Ascending aorta (tissue), 2 donors: ENCODE results near the gene DDR2. TPM values are rescaled to one million over a fixed set of nuclear protein-coding genes. Genes with fewer than 3 reads are reported as not detected.
A peak's percentile ranks its signal among the peaks of the same experiment; 100 is the strongest.

ENCODE experiments used
- DNase-seq, 2 donors: peaks; one replicate each; pipeline ENCODE4 v3.0.0-alpha.2; 2019; ENCODE audit warnings: low spot score in 2 of 2
- H3K27ac ChIP-seq, 2 donors: fragments of 200-600 bp; sonication (generic); one replicate each; pipeline ENCODE4 v1.5.1; 2016 to 2017; ENCODE audit warnings: mild to moderate bottlenecking in 1 of 2
- H3K27me3 ChIP-seq: fragments of 200-600 bp; sonication (generic); one replicate; pipeline ENCODE4 v1.5.1; 2017
- H3K36me3 ChIP-seq, 2 donors: fragments of 200-600 bp; sonication (generic); one replicate each; pipeline ENCODE4 v1.5.1; 2016
- H3K4me1 ChIP-seq, 2 donors: fragments of 200-600 bp; sonication (generic); one replicate each; pipeline ENCODE4 v1.5.1; 2016 to 2017; ENCODE audit warnings: mild to moderate bottlenecking in 1 of 2
- H3K4me3 ChIP-seq, 2 donors: fragments of 200-600 bp; sonication (generic); one replicate each; pipeline ENCODE4 v1.5.1; 2016 to 2017; ENCODE audit warnings: mild to moderate bottlenecking in 1 of 2
- H3K9me3 ChIP-seq, 2 donors: fragments of 200-600 bp; sonication (generic); one replicate each; pipeline ENCODE4 v1.5.1; 2016
- intact Hi-C: fragments of 100-400 bp; cut with DNase I; formaldehyde crosslinking; loops from one replicate; pipeline ENCODE4 v1.15.1; 2023
- total RNA-seq: library from RNA; depleted of rRNA; stranded (reverse); fragments of >200 nt; gene quantifications from one replicate; pipeline ENCODE4 v1.1.0, GENCODE V29; 2016
- TF ChIP-seq, protein P1 (sequence below), 3 experiments: fragments of 200-600 bp in 2 of 3; fragments of 450-650 bp in 1 of 3; sonication (generic) in 2 of 3; IDR thresholded peaks; one replicate each; pipeline ENCODE4 v1.5.1; 2016 to 2019; ENCODE audit warnings: antibody characterized with exemption in 3 of 3, mild to moderate bottlenecking in 1 of 3, moderate library complexity in 1 of 3

DDR2 gene
- total RNA-seq, 1 donor from 2014 or later, result 77.9 TPM

DNA sequence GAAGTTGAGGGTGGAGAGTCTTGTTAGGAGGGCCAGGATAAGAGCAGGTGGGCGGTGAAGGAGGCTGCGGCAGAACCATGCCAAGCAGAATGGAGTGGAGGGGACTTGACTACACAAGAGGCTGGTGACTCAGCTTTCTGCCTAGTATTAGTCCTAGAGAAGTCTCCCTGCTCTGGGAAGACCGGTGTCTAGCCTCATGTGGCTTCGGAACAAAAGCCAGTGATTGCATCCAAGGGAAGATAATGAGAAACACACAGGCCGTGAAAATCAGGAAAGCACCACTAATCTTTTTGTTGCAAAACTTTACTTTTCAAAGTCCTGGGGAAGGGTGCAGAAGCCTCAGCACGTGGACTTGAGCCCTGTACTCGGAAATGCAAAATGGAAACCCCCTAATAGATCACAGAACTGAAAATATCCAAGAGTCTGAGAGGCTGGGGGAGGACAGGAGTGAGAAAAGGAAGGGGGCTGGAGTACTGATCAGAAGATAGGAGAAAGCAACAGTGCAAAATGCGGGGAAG lies 31.4 kb downstream of the DDR2 start:
- H3K27ac ChIP-seq, result no peak overlapping the region

DNA sequence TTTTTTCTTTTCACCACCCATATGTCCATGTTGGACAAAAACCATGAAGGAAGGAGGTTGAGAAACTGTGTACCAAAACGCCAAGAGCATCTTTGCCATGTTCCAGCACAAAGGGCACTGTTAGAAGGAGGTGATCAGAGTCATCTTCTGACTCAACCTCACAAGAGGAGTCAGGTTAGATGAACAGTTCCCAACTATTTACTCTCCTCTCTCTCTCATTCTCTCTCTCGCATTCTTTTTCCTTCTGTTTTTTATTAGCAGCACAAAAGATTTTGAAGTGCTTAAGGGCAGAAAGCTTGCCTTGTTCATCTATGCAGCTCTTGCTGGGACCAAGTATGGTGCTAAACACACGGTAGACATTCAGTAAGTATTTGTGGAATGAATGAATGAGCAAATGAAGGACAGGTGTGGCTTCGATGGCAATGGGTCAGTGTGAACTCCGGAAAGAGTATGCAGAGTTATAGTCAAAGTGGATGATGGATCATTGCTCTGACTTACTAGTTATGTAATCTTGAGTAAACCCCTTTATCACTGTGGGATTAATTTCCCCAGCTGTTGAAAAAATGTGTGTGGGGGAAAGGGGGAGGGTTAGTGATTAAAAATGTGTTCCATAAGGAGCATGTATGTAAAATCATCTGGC lies 33.9 kb downstream of the DDR2 start:
- Histone ChIP-seq H3K27me3 (no peaks in the 10 kb centered on the region), H3K36me3 (no peaks in the 10 kb centered on the region), H3K4me1 (peaks cover 0 to 8% of the 10 kb centered on the region in 2 donors), H3K27ac (no peak overlapping the region), H3K4me3 (no peak overlapping the region), H3K9me3 (no peaks in the 10 kb centered on the region)
- no peak for DNase-seq
- TF ChIP-seq, protein P1, sequence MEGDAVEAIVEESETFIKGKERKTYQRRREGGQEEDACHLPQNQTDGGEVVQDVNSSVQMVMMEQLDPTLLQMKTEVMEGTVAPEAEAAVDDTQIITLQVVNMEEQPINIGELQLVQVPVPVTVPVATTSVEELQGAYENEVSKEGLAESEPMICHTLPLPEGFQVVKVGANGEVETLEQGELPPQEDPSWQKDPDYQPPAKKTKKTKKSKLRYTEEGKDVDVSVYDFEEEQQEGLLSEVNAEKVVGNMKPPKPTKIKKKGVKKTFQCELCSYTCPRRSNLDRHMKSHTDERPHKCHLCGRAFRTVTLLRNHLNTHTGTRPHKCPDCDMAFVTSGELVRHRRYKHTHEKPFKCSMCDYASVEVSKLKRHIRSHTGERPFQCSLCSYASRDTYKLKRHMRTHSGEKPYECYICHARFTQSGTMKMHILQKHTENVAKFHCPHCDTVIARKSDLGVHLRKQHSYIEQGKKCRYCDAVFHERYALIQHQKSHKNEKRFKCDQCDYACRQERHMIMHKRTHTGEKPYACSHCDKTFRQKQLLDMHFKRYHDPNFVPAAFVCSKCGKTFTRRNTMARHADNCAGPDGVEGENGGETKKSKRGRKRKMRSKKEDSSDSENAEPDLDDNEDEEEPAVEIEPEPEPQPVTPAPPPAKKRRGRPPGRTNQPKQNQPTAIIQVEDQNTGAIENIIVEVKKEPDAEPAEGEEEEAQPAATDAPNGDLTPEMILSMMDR (IDR thresholded peaks at IDR 0.05), result no peak
- intact Hi-C loops, result no loop called here

More for the DNA sequence above, 31.4 kb downstream of the DDR2 start:
- peak in 1 of 2 donors; percentile 73 for DNase-seq
- intact Hi-C loops, result loop anchor here (5.0 kb wide), 1 partner anchor 34 kb away; no protein-coding TSS in a partner anchor
- no peak overlapping the region for H3K4me3 ChIP-seq
- H3K27me3 ChIP-seq, result no peaks in the 10 kb centered on the region
- TF ChIP-seq, protein P1 (IDR thresholded peaks at IDR 0.05), result no peak
- peaks cover 0 to 7% of the 10 kb centered on the region in 2 donors for H3K36me3 ChIP-seq
- H3K9me3 ChIP-seq, result no peaks in the 10 kb centered on the region
- H3K4me1 ChIP-seq, result no peaks in the 10 kb centered on the region

DNA sequence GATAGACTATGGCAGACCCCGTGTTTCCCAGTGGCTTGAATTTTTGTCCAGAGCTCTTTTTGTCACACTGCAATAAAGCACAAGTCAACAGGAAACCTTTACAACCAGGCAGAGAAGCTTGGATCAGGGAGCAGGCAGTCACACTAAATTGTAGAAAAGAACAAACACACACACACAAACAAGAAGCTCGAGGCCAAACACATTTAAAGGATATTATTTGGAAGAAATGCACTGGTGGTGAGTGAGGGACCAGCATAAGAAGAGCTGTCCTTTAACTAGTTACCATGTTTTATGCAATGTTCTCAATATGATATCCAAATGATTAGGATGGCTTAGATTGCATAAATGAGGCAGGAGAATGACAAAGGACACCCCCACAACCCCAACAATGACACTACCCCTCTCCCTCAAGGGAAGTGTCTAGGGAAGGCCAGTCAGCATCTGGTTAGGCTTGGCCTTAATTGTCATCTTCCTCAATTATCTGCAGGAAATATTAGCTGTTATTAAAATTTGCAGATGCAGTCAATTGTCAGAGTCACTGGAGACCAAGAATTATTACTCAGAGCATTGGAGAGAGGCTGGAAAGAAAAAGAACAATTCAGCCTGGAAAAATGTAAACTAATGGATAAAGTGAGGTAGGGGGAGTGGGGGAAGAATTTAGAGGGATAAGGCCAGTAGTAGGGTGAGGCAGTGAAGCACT lies 35.3 kb downstream of the DDR2 start:
- no peaks in the 10 kb centered on the region for H3K9me3 ChIP-seq
- no peak for DNase-seq
- TF ChIP-seq, protein P1 (IDR thresholded peaks at IDR 0.05), result no peak
- no peak overlapping the region for H3K27ac ChIP-seq
- H3K36me3 ChIP-seq, result no peaks in the 10 kb centered on the region
- H3K27me3 ChIP-seq, result no peaks in the 10 kb centered on the region
- no peak overlapping the region for H3K4me3 ChIP-seq
- H3K4me1 ChIP-seq, result peaks cover 2 to 16% of the 10 kb centered on the region in 2 donors
- intact Hi-C loops, result no loop called here

DNA sequence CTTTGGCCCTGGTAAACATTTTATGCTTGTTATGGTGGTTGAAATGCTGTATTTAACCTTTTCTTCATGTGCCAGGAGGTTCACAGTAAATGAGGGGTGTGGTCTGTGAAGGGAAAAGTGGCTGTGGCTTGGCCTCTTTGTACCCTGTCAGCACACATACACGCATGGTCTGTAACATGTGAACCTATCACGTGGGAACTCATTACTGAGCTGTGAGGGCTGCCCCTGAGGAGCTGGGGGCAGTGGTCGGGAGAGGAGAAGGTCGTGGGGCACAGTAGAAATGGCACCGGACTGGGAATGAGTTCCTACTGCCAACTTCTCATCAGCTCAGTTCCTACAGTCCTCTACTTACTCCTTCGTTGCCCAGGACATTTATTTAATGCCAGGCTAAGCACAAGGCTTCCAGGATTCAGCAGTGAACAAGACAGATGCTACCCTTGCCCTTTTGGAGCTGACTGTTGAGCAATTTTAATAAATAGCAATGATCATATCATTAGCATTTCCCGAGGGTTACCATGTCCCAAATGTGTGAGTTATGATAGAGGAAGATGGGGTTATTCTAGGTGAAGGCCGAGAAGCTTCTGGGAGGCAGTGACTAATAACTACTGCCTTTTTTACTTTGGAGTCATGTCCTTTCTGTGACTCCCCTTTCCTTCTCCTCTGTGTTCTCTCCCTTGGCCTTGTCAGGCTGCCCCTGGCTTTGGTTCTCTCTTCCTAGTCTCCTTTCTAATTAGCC lies 38.8 kb downstream of the DDR2 start:
- TF ChIP-seq, protein P1 (IDR thresholded peaks at IDR 0.05), result no peak
- peak overlapping the region; percentile 74 to 78 for H3K27ac ChIP-seq

DNA sequence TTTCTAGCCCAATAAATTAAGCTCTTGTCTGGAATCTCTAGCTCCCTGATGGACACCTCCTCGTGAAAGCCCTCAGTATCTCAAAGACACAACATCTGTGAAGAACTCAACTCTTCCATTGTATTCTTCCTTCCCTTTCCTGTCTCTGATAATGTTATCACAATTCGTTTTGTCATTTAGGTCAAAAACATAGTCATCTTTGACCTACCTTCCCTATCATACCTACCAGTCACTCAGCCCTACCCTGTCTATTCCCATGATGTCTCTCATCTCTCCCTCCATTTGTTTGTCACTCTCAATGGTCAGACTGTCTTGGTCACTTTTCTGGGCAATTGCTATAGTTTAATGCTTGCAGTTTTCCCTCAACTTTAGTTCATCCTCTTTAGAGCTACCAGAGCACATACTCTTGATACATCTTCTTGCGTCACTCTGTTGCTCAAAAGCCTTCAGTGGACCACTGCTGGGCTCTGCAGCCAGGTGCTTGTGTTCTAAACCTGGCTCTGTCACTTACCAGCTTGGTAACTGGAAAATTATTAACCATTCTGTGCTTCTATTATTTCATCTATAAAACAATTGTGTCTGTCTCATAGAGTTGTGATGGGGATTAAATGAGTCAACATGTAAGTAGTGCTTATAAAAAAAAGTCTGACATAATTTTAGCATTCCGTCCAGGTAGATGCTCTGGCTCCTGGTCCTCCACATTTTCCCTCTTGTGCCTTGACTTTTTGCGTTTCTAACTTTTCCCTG lies 39.6 kb downstream of the DDR2 start:
- TF ChIP-seq, protein P1 (IDR thresholded peaks at IDR 0.05), result no peak
- H3K4me1 ChIP-seq, result peaks cover 2 to 25% of the 10 kb centered on the region in 2 donors
- no peak overlapping the region for H3K4me3 ChIP-seq
- H3K9me3 ChIP-seq, result no peaks in the 10 kb centered on the region
- peak overlapping the region; percentile 74 to 78 for H3K27ac ChIP-seq
- no peaks in the 10 kb centered on the region for H3K27me3 ChIP-seq
- no peak for DNase-seq
- intact Hi-C loops, result loop anchor here (2.0 to 5.0 kb wide), 3 partner anchors 19 to 50 kb away; partner anchors contain the start of gene DDR2
- H3K36me3 ChIP-seq, result no peaks in the 10 kb centered on the region

More for the DNA sequence above, 38.8 kb downstream of the DDR2 start:
- Histone ChIP-seq H3K27me3 (no peaks in the 10 kb centered on the region), H3K4me1 (peaks cover 2 to 21% of the 10 kb centered on the region in 2 donors), H3K9me3 (no peaks in the 10 kb centered on the region), H3K36me3 (no peaks in the 10 kb centered on the region), H3K4me3 (no peak overlapping the region)
- no peak for DNase-seq
- intact Hi-C loops, result loop anchor here (5.0 kb wide), 2 partner anchors 39 to 51 kb away; partner anchors contain the start of gene DDR2
